SK-N-SH treated with all-trans-retinoic acid at 6 μM for 48 hours (cell line): ENCODE data around the gene HTR4.

Experiments used
- ATAC-seq: fragments of 200-7000 bp; cut with Tn5 transposase; 3 replicates; pipeline ENCODE4 v1.9.1; 2020; ENCODE audit warnings: mild to moderate bottlenecking, moderate library complexity
- ARNTL ChIP-seq: fragments of 450-650 bp; formaldehyde crosslinking; IDR thresholded peaks from 2 replicates; pipeline ENCODE4 v1.5.0; 2020; ENCODE audit warnings: low read depth, mild to moderate bottlenecking, moderate library complexity, borderline replicate concordance
- BACH2 ChIP-seq: fragments of 250-450 bp; sonication (Bioruptor Pico); IDR thresholded peaks from 2 replicates; pipeline ENCODE4 v1.9.0; 2021; ENCODE audit warnings: mild to moderate bottlenecking, borderline replicate concordance
- CREB5 ChIP-seq: fragments of 250-450 bp; sonication (Bioruptor Pico); IDR thresholded peaks from 2 replicates; pipeline ENCODE4 v1.5.1; 2020; ENCODE audit warnings: low read depth, mild to moderate bottlenecking, moderate library complexity
- CSDC2 ChIP-seq: fragments of 250-450 bp; sonication (Bioruptor Pico); IDR thresholded peaks from 2 replicates; pipeline ENCODE4 v1.5.0; 2020; ENCODE audit warnings: mild to moderate bottlenecking, moderate library complexity
- CSRNP3 ChIP-seq: fragments of 250-450 bp; sonication (Bioruptor Pico); IDR thresholded peaks from 2 replicates; pipeline ENCODE4 v1.5.1; 2021; ENCODE audit warnings: mild to moderate bottlenecking, moderate library complexity
- ESRRG ChIP-seq: fragments of 250-450 bp; sonication (Bioruptor Pico); IDR thresholded peaks from 2 replicates; pipeline ENCODE4 v1.6.1; 2021; ENCODE audit warnings: mild to moderate bottlenecking
- GLIS3 ChIP-seq: fragments of 250-450 bp; sonication (Bioruptor Pico); IDR thresholded peaks from 2 replicates; pipeline ENCODE4 v1.5.0; 2020; ENCODE audit warnings: mild to moderate bottlenecking, moderate library complexity
- ISL1 ChIP-seq: fragments of 250-450 bp; sonication (Bioruptor Pico); IDR thresholded peaks from 2 replicates; pipeline ENCODE4 v2.1.2; 2022; ENCODE audit warnings: mild to moderate bottlenecking, moderate library complexity
- PATZ1 ChIP-seq: fragments of 250-450 bp; sonication (Bioruptor Pico); IDR thresholded peaks from 2 replicates; pipeline ENCODE4 v1.8.0; 2020; ENCODE audit warnings: mild to moderate bottlenecking, moderate library complexity, borderline replicate concordance
- POU6F1 ChIP-seq: fragments of 250-450 bp; sonication (Bioruptor Pico); IDR thresholded peaks from 2 replicates; pipeline ENCODE4 v1.8.0; 2021; ENCODE audit warnings: low read depth, mild to moderate bottlenecking, moderate library complexity, borderline replicate concordance
- PPARA ChIP-seq: fragments of 250-450 bp; sonication (Bioruptor Pico); IDR thresholded peaks from 2 replicates; pipeline ENCODE4 v1.5.0; 2020; ENCODE audit warnings: mild to moderate bottlenecking, borderline replicate concordance
- RARB ChIP-seq: fragments of 250-450 bp; sonication (Bioruptor Pico); IDR thresholded peaks from 2 replicates; pipeline ENCODE4 v1.8.0; 2021; ENCODE audit warnings: mild to moderate bottlenecking, moderate library complexity
- SNAI2 ChIP-seq: fragments of 250-450 bp; sonication (Bioruptor Pico); IDR thresholded peaks from 2 replicates; pipeline ENCODE4 v1.5.0; 2020; ENCODE audit warnings: mild to moderate bottlenecking, moderate library complexity
- TCF4 ChIP-seq: fragments of 250-450 bp; sonication (Bioruptor Pico); IDR thresholded peaks from 2 replicates; pipeline ENCODE4 v1.8.0; 2021; ENCODE audit warnings: mild to moderate bottlenecking, moderate library complexity, borderline replicate concordance
- TOX ChIP-seq: fragments of 250-450 bp; sonication (Bioruptor Pico); IDR thresholded peaks from 2 replicates; pipeline ENCODE4 v1.8.0; 2021; ENCODE audit warnings: mild to moderate bottlenecking, moderate library complexity, borderline replicate concordance
- TSHZ2 ChIP-seq: fragments of 250-450 bp; sonication (Bioruptor Pico); IDR thresholded peaks from 2 replicates; pipeline ENCODE4 v1.5.0; 2020; ENCODE audit warnings: mild to moderate bottlenecking, moderate library complexity
- ZC3H10 ChIP-seq: fragments of 250-450 bp; sonication (Bioruptor Pico); IDR thresholded peaks from 2 replicates; pipeline ENCODE4 v1.5.1; 2021; ENCODE audit warnings: mild to moderate bottlenecking, moderate library complexity
- ZFP3 ChIP-seq: fragments of 250-450 bp; sonication (Bioruptor Pico); IDR thresholded peaks from 2 replicates; pipeline ENCODE4 v1.5.0; 2020; ENCODE audit warnings: mild to moderate bottlenecking, moderate library complexity
- ZFP30 ChIP-seq: fragments of 450-650 bp; formaldehyde crosslinking; IDR thresholded peaks from 2 replicates; pipeline ENCODE4 v1.5.0; 2022; ENCODE audit warnings: mild to moderate bottlenecking, moderate library complexity
- ZNF565 ChIP-seq: fragments of 450-650 bp; formaldehyde crosslinking; conservative IDR thresholded peaks from 2 replicates; pipeline ENCODE4 v1.5.0; 2020; ENCODE audit warnings: low read depth, mild to moderate bottlenecking, moderate library complexity
- ZNF8 ChIP-seq: fragments of 450-650 bp; formaldehyde crosslinking; IDR thresholded peaks from 2 replicates; pipeline ENCODE4 v1.5.0; 2020; ENCODE audit warnings: mild to moderate bottlenecking, moderate library complexity

Gene HTR4

GRCh38 chr5:148467958-148468357 is 186.4 kb downstream of the HTR4 start:
- no peak for ATAC-seq
- TF ChIP-seq ZNF8 = no peak
- TF ChIP-seq GLIS3 (CRISPR knock-in tag) = no peak

- ATAC-seq = no peak
- TF ChIP-seq ZC3H10 (no peak), ESRRG (CRISPR knock-in tag) (no peak), ISL1 (no peak), ZFP30 (CRISPR knock-in tag) (no peak), CSDC2 (CRISPR knock-in tag) (no peak), CSRNP3 (no peak), PATZ1 (CRISPR knock-in tag) (no peak), RARB (no peak), TCF4 (CRISPR knock-in tag) (no peak), ZNF8 (no peak), PPARA (CRISPR knock-in tag) (no peak), CREB5 (CRISPR knock-in tag) (no peak), TSHZ2 (CRISPR knock-in tag) (no peak)
Observed at GRCh38 chr5:148466236-148466580, 188.1 kb downstream of the HTR4 start.

- TF ChIP-seq ISL1 = no peak
- TF ChIP-seq ZFP3 (CRISPR knock-in tag) = no peak
- TF ChIP-seq, all 23 proteins: peak for 0
- ATAC-seq = no peak
Observed at GRCh38 chr5:148465381-148466235, 188.7 kb downstream of the HTR4 start.

GRCh38 chr5:148459669-148460068 is 194.7 kb downstream of the HTR4 start:
- no peak for TF ChIP-seq TSHZ2 (CRISPR knock-in tag)
- no peak for TF ChIP-seq POU6F1 (CRISPR knock-in tag)
- no peak for TF ChIP-seq CSDC2 (CRISPR knock-in tag)
- no peak for TF ChIP-seq TCF4 (CRISPR knock-in tag)
- no peak for TF ChIP-seq ESRRG (CRISPR knock-in tag)
- no peak for TF ChIP-seq CSRNP3
- TF ChIP-seq BACH2 (CRISPR knock-in tag) = no peak
- no peak for TF ChIP-seq ZNF565 (CRISPR knock-in tag)
- TF ChIP-seq ZFP3 (CRISPR knock-in tag) = no peak
- TF ChIP-seq ZC3H10 = no peak
- no peak for TF ChIP-seq ZNF8
- TF ChIP-seq SNAI2 (CRISPR knock-in tag) = no peak
- TF ChIP-seq TOX (CRISPR knock-in tag) = no peak
- TF ChIP-seq ARNTL (CRISPR knock-in tag) = no peak
- TF ChIP-seq PPARA (CRISPR knock-in tag) = no peak
- no peak for TF ChIP-seq ZFP30 (CRISPR knock-in tag)
- no peak for TF ChIP-seq RARB
- no peak for TF ChIP-seq ISL1
- TF ChIP-seq GLIS3 (CRISPR knock-in tag) = no peak
- ATAC-seq = no peak
